K562 (cell line): ENCODE measurements around the gene APBA2. TPM values are rescaled to one million over a fixed set of nuclear protein-coding genes. Genes with fewer than 3 reads are reported as not detected.

Experiments used
- ATAC-seq: fragments of 200-7000 bp; cut with Tn5 transposase; 3 replicates; pipeline ENCODE4 v1.9.1; 2020; ENCODE audit warnings: moderate library complexity
- BruUV-seq: library from RNA; stranded (reverse); fragments of 400-500 nt; replicated peaks from 2 replicates; lab custom pipeline; 2021; lab: Mats Ljungman, UMichigan
- CTCF ChIA-PET: fragments of 300-600 bp; formaldehyde crosslinking; extraction: SDS; loops from one replicate; lab custom pipeline; 2021; ENCODE audit warnings: low intra/inter-chr PET ratio; lab: Yijun Ruan, JAX
- POLR2A ChIA-PET: fragments of 300-600, 350-650 bp; sonication (Branson Sonifier 250); formaldehyde crosslinking; extraction: SDS; loops from one replicate; lab custom pipeline; 2021; ENCODE audit warnings: antibody characterized with exemption, inconsistent platforms; lab: Yijun Ruan, JAX
- DNase-seq, 4 experiments: peaks; one replicate each; pipeline versions ENCODE4 v3.0.0 to v3.0.0-alpha.2; 2011 to 2018; ENCODE audit warnings: low spot score in 3 of 4, mixed read lengths in 3 of 4; ENCODE audit errors: extremely low read depth in 1 of 4
- FAIRE-seq: peaks from 2 replicates; lab custom pipeline; 2011; peaks lifted over from hg19 to GRCh38; lab: Jason Lieb, UNC
- H2AFZ ChIP-seq: 2 replicates; pipeline ENCODE4 v1.6.0; 2011; ENCODE audit warnings: low read depth, low read length, control low read depth, inconsistent platforms
- H3K27ac ChIP-seq: fragments of 200-600 bp; 3 replicates; pipeline ENCODE4 v1.8.0; 2011; ENCODE audit warnings: low read depth, mild to moderate bottlenecking, control low read depth, inconsistent platforms, low read length, moderate library complexity, mixed read lengths; ENCODE audit errors: extremely low read depth
- H3K27me3 ChIP-seq, 2 experiments: fragments of 300-600 bp in 1 of 2; 2 replicates in 1 of 2; 3 replicates in 1 of 2; pipeline versions ENCODE4 v1.6.0 to v1.8.0; 2011; ENCODE audit warnings: inconsistent platforms in 2 of 2, low read length in 2 of 2, mild to moderate bottlenecking in 1 of 2, mixed read lengths in 1 of 2, moderate library complexity in 1 of 2; ENCODE audit not compliant: control insufficient read depth in 2 of 2, insufficient read depth in 2 of 2
- H3K36me3 ChIP-seq: fragments of 300-600 bp; 3 replicates; pipeline ENCODE4 v1.8.0; 2011; ENCODE audit warnings: mild to moderate bottlenecking, low read length, inconsistent platforms; ENCODE audit not compliant: control insufficient read depth, insufficient read depth
- H3K4me1 ChIP-seq, 2 experiments: fragments of 200-600 bp in 1 of 2; replicated peaks in 1 of 2; 2 replicates in 1 of 2; 3 replicates in 1 of 2; pipeline versions ENCODE4 v1.5.1 to v1.8.0; 2011; ENCODE audit warnings: inconsistent platforms in 2 of 2, low read length in 2 of 2, mild to moderate bottlenecking in 1 of 2, mixed read lengths in 1 of 2, moderate library complexity in 1 of 2; ENCODE audit not compliant: control insufficient read depth in 2 of 2, insufficient read depth in 2 of 2
- H3K4me2 ChIP-seq: 2 replicates; pipeline ENCODE4 v1.6.1; 2011; ENCODE audit warnings: low read length, control low read depth, inconsistent platforms, mixed read lengths; ENCODE audit not compliant: insufficient read depth
- H3K4me3 ChIP-seq: fragments of 200-600 bp; sonication (generic), shearing (Covaris generic); 2 replicates; pipeline ENCODE4 v1.5.1; 2016; ENCODE audit warnings: control low read depth, inconsistent platforms
- H3K79me2 ChIP-seq: fragments of 200-600 bp; 3 replicates; pipeline ENCODE4 v1.8.0; 2011; ENCODE audit warnings: low read length, inconsistent platforms; ENCODE audit not compliant: control insufficient read depth, insufficient read depth
- H3K9ac ChIP-seq, 2 experiments: 2 replicates each; pipeline versions ENCODE4 v1.6.0 to v1.6.1; 2011; ENCODE audit warnings: low read depth in 2 of 2, low read length in 2 of 2, control low read depth in 1 of 2, inconsistent platforms in 1 of 2, mild to moderate bottlenecking in 1 of 2, mixed read lengths in 1 of 2; ENCODE audit not compliant: insufficient read depth in 1 of 2
- H3K9me1 ChIP-seq: one replicate; pipeline ENCODE4 v1.6.0; 2011; ENCODE audit warnings: inconsistent platforms, mild to moderate bottlenecking, low read length, moderate library complexity; ENCODE audit not compliant: control insufficient read depth, insufficient read depth
- H3K9me3 ChIP-seq: replicated peaks from 2 replicates; pipeline ENCODE4 v1.5.1; 2011; ENCODE audit warnings: low read depth, low read length, inconsistent platforms; ENCODE audit not compliant: control insufficient read depth, insufficient read depth
- H4K20me1 ChIP-seq: replicated peaks from 2 replicates; pipeline ENCODE4 v1.6.1; 2011; ENCODE audit warnings: low read length, inconsistent platforms, mixed read lengths; ENCODE audit not compliant: control insufficient read depth, insufficient read depth
- MYC ChIP-seq, 2 experiments: fragments of 250-450 bp in 1 of 2; sonication (Bioruptor Pico) in 1 of 2; IDR thresholded peaks; 2 replicates each; pipeline versions ENCODE4 v1.5.1 to v1.6.1; 2012 to 2021; ENCODE audit warnings: low read depth in 2 of 2, borderline replicate concordance in 1 of 2, improper control_type of control experiment in 1 of 2, low read length in 1 of 2, mild to moderate bottlenecking in 1 of 2, moderate library complexity in 1 of 2
- SMARCA5 ChIP-seq: fragments of 450-650 bp; IDR thresholded peaks from 2 replicates; pipeline ENCODE4 v1.6.1; 2016
- ZNF174 ChIP-seq: fragments of 250-450 bp; sonication (Bioruptor Pico); IDR thresholded peaks from 2 replicates; pipeline ENCODE4 v1.4.0; 2020; ENCODE audit warnings: mild to moderate bottlenecking
- WGBS: fragments of 100-300 bp; shearing (Covaris generic); methylation state at CpG from one replicate; pipeline ENCODE4 v1.1.6; 2016; ENCODE audit warnings: low coverage, mixed read lengths; ENCODE audit not compliant: insufficient coverage; ENCODE audit errors: missing lambda C conversion rate; 5-methylcytosine and 5-hydroxymethylcytosine counted together
- in situ Hi-C: fragments of 300-500 bp; cut with MboI; formaldehyde crosslinking; loops from 4 replicates; pipeline ENCODE4 v1.15.0; 2018; ENCODE audit warnings: inconsistent platforms, mixed read lengths
- intact Hi-C: fragments of 100-400 bp; cut with micrococcal nuclease; formaldehyde crosslinking; loops from 2 replicates; pipeline ENCODE4 v1.14.2; 2022
- polyA plus RNA-seq, 8 experiments: library from polyadenylated mRNA; depleted of rRNA in 4 of 8; stranded (reverse) in 5 of 8; unstranded in 3 of 8; fragments of >200 nt; fragmentation: Nextera tagmentation in 2 of 8; fragmentation: Illumina TruSeq in 1 of 8; extraction: Ambion mirVana in 2 of 8; extraction: Trizol in 1 of 8; gene quantifications; 2 replicates each; pipeline versions ENCODE4 v1.2.1 to v1.2.3, GENCODE V29; 2011 to 2014; ENCODE audit warnings: inconsistent platforms in 1 of 8, missing spikeins in 1 of 8
- total RNA-seq, 7 experiments: library from RNA; depleted of rRNA in 6 of 7; stranded (reverse); fragments of >200 nt in 6 of 7; fragmentation: Illumina TruSeq in 2 of 7; extraction: Trizol in 2 of 7; gene quantifications; 2 replicates each; pipeline versions ENCODE4 v1.2.1 to v1.2.3, GENCODE V29; 2011 to 2021; ENCODE audit warnings: low replicate concordance in 1 of 7

The APBA2 gene
- total and polyA plus RNA-seq, 9 of the 15 experiments (the other 6 are each of a cell fraction or from before 2014, with no cell fraction given) = 0.24 to 40.9 (median 25.2) TPM

- TF ChIP-seq SMARCA5 (0 out of 2 replicates have a peak, but pooled peaks have one; percentile 45), ZNF174 (no peak)
- TF ChIP-seq, all 486 proteins: peak for 9
These were observed 29.5 kb downstream of the APBA2 start (continued) for GRCh38 chr15:28915041-28915810.

GRCh38 chr15:28915935-28916334, 30.2 kb downstream of the APBA2 start:
- no peaks in the 10 kb centered on the region for H3K9me1 ChIP-seq
- peaks cover 39 to 58% of the 10 kb centered on the region in 2 experiments for H3K4me1 ChIP-seq
- peaks cover 10% of the 10 kb centered on the region for H3K36me3 ChIP-seq
- ChIA-PET POLR2A (no interaction called here), CTCF (no interaction called here)
- no peak overlapping the region for H3K4me2 ChIP-seq
- H3K27me3 ChIP-seq = no peaks in the 10 kb centered on the region
- no peaks in the 10 kb centered on the region for H3K9me3 ChIP-seq
- no peak for ATAC-seq
- TF ChIP-seq MYC (IDR thresholded peaks at IDR 0.05; ENCODE audit: low read depth, low read length) (no peak), MYC (CRISPR knock-in tag; IDR thresholded peaks at IDR 0.05; ENCODE audit: borderline replicate concordance, low read depth) (no peak)
- no peak overlapping the region for H2AFZ ChIP-seq
- DNase-seq = no peak
- peaks cover 64% of the 10 kb centered on the region for H3K79me2 ChIP-seq
- 90% methylated on average over 14 of the region's 15 CpGs for WGBS
- H3K27ac ChIP-seq = no peak overlapping the region; the same call in 2 of the 3 replicates
- no peaks in the 10 kb centered on the region; the same call in 1 of the 2 replicates for H4K20me1 ChIP-seq
- intact Hi-C loops (no loop called here), in situ Hi-C loops (no loop called here)
- no peak overlapping the region for H3K4me3 ChIP-seq
- no peak overlapping the region for H3K9ac ChIP-seq
- FAIRE-seq = no peak
- no TSS peak for BruUV-seq
